Transverse colon (tissue), 4 donors: ENCODE results near the gene RNPEPL1. TPM values are rescaled to one million over a fixed set of nuclear protein-coding genes. Genes with fewer than 3 reads are reported as not detected.

Experiments used
- DNase-seq: peaks from one replicate; pipeline ENCODE4 v3.0.0-alpha.2; 2019
- H3K27ac ChIP-seq, 4 donors: fragments of 200-600 bp; sonication (generic); 2 replicates each; pipeline ENCODE4 v1.5.1; 2016 to 2018; ENCODE audit warnings: inconsistent platforms in 4 of 4
- H3K27me3 ChIP-seq: fragments of 200-600 bp; sonication (generic); 2 replicates; pipeline ENCODE4 v1.5.1; 2017; ENCODE audit warnings: inconsistent platforms
- H3K36me3 ChIP-seq, 4 donors: fragments of 200-600 bp; sonication (generic); 2 replicates each; pipeline ENCODE4 v1.5.1; 2017 to 2019; ENCODE audit warnings: inconsistent platforms in 4 of 4
- H3K4me1 ChIP-seq, 4 donors: fragments of 200-600 bp; sonication (generic); 2 replicates each; pipeline ENCODE4 v1.5.1; 2017 to 2020; ENCODE audit warnings: inconsistent platforms in 4 of 4
- H3K4me3 ChIP-seq, 4 donors: fragments of 200-600 bp; sonication (generic); 1 replicate in 1 of 4; 2 replicates in 3 of 4; pipeline versions ENCODE4 v1.5.1 to v1.6.1; 2017 to 2019; ENCODE audit warnings: inconsistent platforms in 4 of 4
- H3K9me3 ChIP-seq, 2 donors: fragments of 200-600 bp; sonication (generic); 2 replicates each; pipeline ENCODE4 v1.5.1; 2017 to 2019; ENCODE audit warnings: inconsistent platforms in 2 of 2
- EP300 ChIP-seq: sonication (generic); formaldehyde crosslinking; IDR thresholded peaks from one replicate; pipeline ENCODE4 v1.6.1; 2017; ENCODE audit warnings: antibody characterized with exemption, low read depth
- POLR2A ChIP-seq: fragments of 450-650 bp; IDR thresholded peaks from one replicate; pipeline ENCODE4 v1.6.1; 2016; ENCODE audit warnings: antibody characterized with exemption, mild to moderate bottlenecking, moderate library complexity
- POLR2AphosphoS5 ChIP-seq, 3 donors: sonication (generic); formaldehyde crosslinking; IDR thresholded peaks; one replicate each; pipeline ENCODE4 v1.6.1; 2016; ENCODE audit warnings: antibody characterized with exemption in 3 of 3
- WGBS, 2 donors: methylation state at CpG; one replicate each; pipeline ENCODE4 v1.1.5; 2018; ENCODE audit warnings: low coverage in 1 of 2; 5-methylcytosine and 5-hydroxymethylcytosine counted together
- in situ Hi-C, 4 donors: fragments of 200-750 bp; cut with MboI; loops; one replicate each; pipeline versions ENCODE4 v1.15.0 to v1.15.1; 2017; ENCODE audit warnings: low sequenced_read_pairs in 3 of 4, low pct_ligation_motif_present in 1 of 4, low pct_unique_long_range_greater_than_20kb in 1 of 4
- intact Hi-C: fragments of 100-400 bp; cut with DNase I; formaldehyde crosslinking; loops from one replicate; pipeline ENCODE4 v1.15.1; 2023; ENCODE audit warnings: low total_unique reads
- total RNA-seq, 4 donors: library from RNA; depleted of rRNA; stranded (reverse); fragments of >200 nt; gene quantifications; one replicate each; pipeline ENCODE4 v1.1.0, GENCODE V29; 2016
- TF ChIP-seq, protein P1 (sequence below), 5 experiments: fragments of 200-600 bp in 3 of 5; fragments of 450-650 bp in 2 of 5; sonication (generic) in 3 of 5; IDR thresholded peaks; 1 replicate in 2 of 5; 2 replicates in 3 of 5; pipeline ENCODE4 v1.5.1; 2016 to 2017; ENCODE audit warnings: antibody characterized with exemption in 5 of 5, inconsistent platforms in 3 of 5, mild to moderate bottlenecking in 2 of 5, moderate library complexity in 1 of 5

RNPEPL1 gene
- total RNA-seq, 4 donors from 2014 or later: 118 to 208 (median 151) TPM

DNA sequence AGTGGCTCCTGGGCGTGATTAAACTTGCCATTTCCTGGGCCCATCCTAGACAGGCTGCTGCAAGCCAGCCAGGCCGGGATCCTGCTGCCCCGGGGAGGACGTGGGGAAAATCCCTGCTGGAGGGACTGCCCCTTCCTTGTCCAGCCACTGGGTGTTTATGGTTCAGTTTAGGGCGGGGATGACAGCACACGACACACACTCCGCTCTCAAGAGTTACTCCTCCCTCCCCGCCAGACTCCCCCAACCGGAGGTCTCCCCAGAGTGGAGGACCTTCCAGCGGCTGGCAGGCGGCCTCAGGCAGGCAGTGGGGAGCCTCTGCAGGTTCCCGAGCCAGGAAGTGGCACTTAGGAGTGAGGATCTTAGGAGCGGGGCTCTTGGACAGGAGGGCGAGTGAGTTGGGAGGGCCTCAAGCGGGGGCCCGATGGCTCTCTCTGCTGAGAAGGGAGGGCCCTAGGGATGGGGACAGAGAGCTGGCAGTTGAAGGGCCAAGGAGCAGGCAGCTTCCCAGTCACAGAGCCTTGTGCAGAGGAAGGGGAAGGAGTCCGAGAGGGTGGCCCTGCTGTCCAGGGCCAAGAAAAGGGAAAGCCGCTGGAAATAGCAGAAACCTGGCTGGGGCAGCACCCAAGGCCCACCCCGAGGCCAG lies 51.3 kb downstream of the RNPEPL1 start:
- in situ Hi-C loops (no loop called here), intact Hi-C loops (no loop called here)
- 73% methylated on average over 19 of the region's 19 CpGs; no CpG with 5 or more reads in 1 of the 2 donors for WGBS, 2 donors
- DNase-seq: no peak
- H3K4me1 ChIP-seq: peaks cover 0 to 7% (median 0%) of the 10 kb centered on the region in 4 donors
- H3K9me3 ChIP-seq: no peaks in the 10 kb centered on the region
- H3K36me3 ChIP-seq: peaks cover 0 to 17% (median 2%) of the 10 kb centered on the region in 4 donors
- H3K27ac ChIP-seq: no peak overlapping the region
- TF ChIP-seq, protein P1, sequence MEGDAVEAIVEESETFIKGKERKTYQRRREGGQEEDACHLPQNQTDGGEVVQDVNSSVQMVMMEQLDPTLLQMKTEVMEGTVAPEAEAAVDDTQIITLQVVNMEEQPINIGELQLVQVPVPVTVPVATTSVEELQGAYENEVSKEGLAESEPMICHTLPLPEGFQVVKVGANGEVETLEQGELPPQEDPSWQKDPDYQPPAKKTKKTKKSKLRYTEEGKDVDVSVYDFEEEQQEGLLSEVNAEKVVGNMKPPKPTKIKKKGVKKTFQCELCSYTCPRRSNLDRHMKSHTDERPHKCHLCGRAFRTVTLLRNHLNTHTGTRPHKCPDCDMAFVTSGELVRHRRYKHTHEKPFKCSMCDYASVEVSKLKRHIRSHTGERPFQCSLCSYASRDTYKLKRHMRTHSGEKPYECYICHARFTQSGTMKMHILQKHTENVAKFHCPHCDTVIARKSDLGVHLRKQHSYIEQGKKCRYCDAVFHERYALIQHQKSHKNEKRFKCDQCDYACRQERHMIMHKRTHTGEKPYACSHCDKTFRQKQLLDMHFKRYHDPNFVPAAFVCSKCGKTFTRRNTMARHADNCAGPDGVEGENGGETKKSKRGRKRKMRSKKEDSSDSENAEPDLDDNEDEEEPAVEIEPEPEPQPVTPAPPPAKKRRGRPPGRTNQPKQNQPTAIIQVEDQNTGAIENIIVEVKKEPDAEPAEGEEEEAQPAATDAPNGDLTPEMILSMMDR (IDR thresholded peaks at IDR 0.05): no peak
- TF ChIP-seq POLR2AphosphoS5 (IDR thresholded peaks at IDR 0.05) (no peak), EP300 (no peak), POLR2A (no peak)
- H3K27me3 ChIP-seq: no peaks in the 10 kb centered on the region
- H3K4me3 ChIP-seq: no peak overlapping the region

DNA sequence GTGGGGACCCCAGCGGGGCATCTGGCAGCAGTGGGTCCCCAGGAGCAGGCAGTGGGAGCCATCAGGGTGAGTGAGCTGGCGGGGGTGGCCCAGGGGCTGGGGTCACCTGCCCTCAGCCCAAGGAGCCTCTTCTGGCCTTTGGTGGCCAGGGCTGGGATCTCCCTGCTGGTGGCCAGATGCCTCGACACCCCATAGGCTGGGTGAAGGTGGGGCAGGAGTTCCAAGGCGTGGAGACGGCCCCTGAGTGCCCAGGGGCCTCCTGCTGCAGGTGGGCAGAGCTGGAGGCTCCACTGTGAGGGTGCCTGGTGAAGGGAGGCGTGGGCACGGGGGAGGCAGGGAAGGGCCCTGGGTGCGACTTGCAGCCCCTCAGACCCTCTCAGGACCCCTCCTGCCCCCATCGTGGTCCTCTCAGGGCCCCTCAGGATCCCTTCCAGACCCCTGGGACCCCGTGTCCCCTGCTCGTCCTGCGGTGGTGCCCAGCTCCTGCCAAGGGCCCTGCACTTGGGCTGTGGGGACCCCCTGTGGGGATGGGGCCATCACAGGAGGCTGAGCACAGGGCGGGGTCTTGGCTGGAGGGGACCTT lies 52.0 kb downstream of the RNPEPL1 start:
- WGBS, 2 donors: 90% methylated on average over 13 of the region's 13 CpGs; no CpG with 5 or more reads in 1 of the 2 donors
- H3K4me3 ChIP-seq: no peak overlapping the region
- no peak overlapping the region for H3K27ac ChIP-seq
- H3K9me3 ChIP-seq: no peaks in the 10 kb centered on the region
- in situ Hi-C loops: no loop called here
- peaks cover 0 to 7% (median 0%) of the 10 kb centered on the region in 4 donors for H3K4me1 ChIP-seq
- no peaks in the 10 kb centered on the region for H3K27me3 ChIP-seq
- DNase-seq: no peak
- no peak for TF ChIP-seq EP300
- no peak for TF ChIP-seq POLR2A
- TF ChIP-seq POLR2AphosphoS5 (IDR thresholded peaks at IDR 0.05): no peak
- TF ChIP-seq, protein P1 (IDR thresholded peaks at IDR 0.05): no peak
- H3K36me3 ChIP-seq: peaks cover 0 to 17% (median 2%) of the 10 kb centered on the region in 4 donors
- intact Hi-C loops: no loop called here

DNA sequence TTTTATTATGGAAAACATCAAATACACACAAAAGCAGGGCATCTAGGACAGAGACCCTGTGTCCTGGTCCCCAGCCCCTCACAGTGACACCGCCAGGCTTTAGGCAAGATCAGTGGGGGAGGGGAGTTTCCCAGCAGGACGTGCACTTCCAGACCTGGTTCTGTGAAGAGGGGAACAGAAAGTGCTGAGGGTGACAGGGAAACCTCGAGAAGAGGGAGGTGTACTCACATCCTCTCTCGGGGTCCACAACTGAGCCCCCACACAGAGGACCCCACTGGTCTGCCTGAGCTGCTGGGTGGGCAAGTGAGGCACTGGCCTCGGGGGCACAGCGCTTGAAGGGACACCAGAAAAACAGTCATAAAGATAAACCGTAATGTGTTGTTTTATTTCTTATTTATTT lies 52.6 kb downstream of the RNPEPL1 start:
- WGBS, 2 donors: 72% methylated on average over 7 of the region's 7 CpGs; no CpG with 5 or more reads in 1 of the 2 donors
- in situ Hi-C loops: no loop called here
- H3K36me3 ChIP-seq: peaks cover 0 to 17% (median 2%) of the 10 kb centered on the region in 4 donors

DNA sequence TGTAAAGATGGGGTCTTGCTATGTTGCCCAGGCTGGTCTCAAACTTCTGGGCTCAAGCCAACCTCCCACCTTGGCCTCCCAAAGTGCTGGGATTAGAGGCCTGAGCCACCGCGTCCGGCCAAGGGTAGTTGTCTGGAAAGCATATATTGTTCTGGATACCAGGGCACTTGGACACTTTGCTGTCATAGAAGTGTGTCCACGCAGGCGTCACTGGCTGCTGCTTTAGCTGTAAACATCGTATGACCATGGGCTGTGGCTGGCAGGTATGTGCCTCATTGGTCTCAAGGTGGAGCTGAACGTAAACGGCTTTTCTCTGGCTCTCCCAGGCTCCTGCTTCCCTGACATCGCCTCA lies 53.8 kb downstream of the RNPEPL1 start:
- DNase-seq: no peak
- in situ Hi-C loops: no loop called here
- Histone ChIP-seq H3K9me3 (no peaks in the 10 kb centered on the region), H3K4me3 (no peak overlapping the region), H3K36me3 (peaks cover 0 to 17% (median 2%) of the 10 kb centered on the region in 4 donors), H3K4me1 (peaks cover 0 to 7% (median 0%) of the 10 kb centered on the region in 4 donors), H3K27me3 (no peaks in the 10 kb centered on the region), H3K27ac (peak overlapping the region in 1 of 4 donors; percentile 4)
- TF ChIP-seq POLR2AphosphoS5 (IDR thresholded peaks at IDR 0.05): no peak
- TF ChIP-seq, protein P1 (IDR thresholded peaks at IDR 0.05): no peak
- no peak for TF ChIP-seq POLR2A
- no peak for TF ChIP-seq EP300
- WGBS, 2 donors: 64% methylated on average over 9 of the region's 9 CpGs; no CpG with 5 or more reads in 1 of the 2 donors
- intact Hi-C loops: no loop called here

More for the DNA sequence above, 52.6 kb downstream of the RNPEPL1 start:
- intact Hi-C loops: no loop called here
- Histone ChIP-seq H3K27me3 (no peaks in the 10 kb centered on the region), H3K9me3 (no peaks in the 10 kb centered on the region), H3K4me3 (no peak overlapping the region), H3K27ac (no peak overlapping the region), H3K4me1 (peaks cover 0 to 7% (median 0%) of the 10 kb centered on the region in 4 donors)
- DNase-seq: no peak
- TF ChIP-seq POLR2AphosphoS5 (IDR thresholded peaks at IDR 0.05): no peak
- TF ChIP-seq EP300: no peak
- no peak for TF ChIP-seq POLR2A
